NCI-H345 treated with DMSO at 0.1 percent for 48 hours (cell line): Measurements from ENCODE around the gene XK.

Experiments
- DNase-seq: peaks from one replicate; lab custom pipeline; 2025; ENCODE audit not compliant: unreplicated experiment; lab: John Stamatoyannopoulos, UW

The XK gene

GRCh38 chrX:37679230-37679629 lies 6.4 kb upstream of the XK start:
- no peak for DNase-seq

GRCh38 chrX:37679888-37680287 lies 5.7 kb upstream of the XK start:
- no peak for DNase-seq

GRCh38 chrX:37684426-37684825 lies 1.2 kb upstream of the XK start:
- DNase-seq, result no peak

GRCh38 chrX:37684973-37685372 lies 618 bp upstream of the XK start:
- no peak for DNase-seq

- no peak for DNase-seq
Measured at GRCh38 chrX:37686369-37686995, 891 bp downstream of the XK start.

- DNase-seq, result no peak
Measured at GRCh38 chrX:37686996-37687395, 1.4 kb downstream of the XK start.

- DNase-seq, result no peak
Measured at GRCh38 chrX:37690119-37690518, 4.5 kb downstream of the XK start.

GRCh38 chrX:37692918-37693317 lies 7.3 kb downstream of the XK start:
- no peak for DNase-seq

GRCh38 chrX:37697169-37697760 lies 11.7 kb downstream of the XK start:
- DNase-seq, result no peak

GRCh38 chrX:37701588-37701987 lies 16.0 kb downstream of the XK start:
- DNase-seq, result no peak

GRCh38 chrX:37711991-37712390 lies 26.4 kb downstream of the XK start:
- DNase-seq, result no peak

- no peak for DNase-seq
Measured at GRCh38 chrX:37712458-37712857, 26.9 kb downstream of the XK start.

- DNase-seq, result no peak
Measured at GRCh38 chrX:37714479-37714878, 28.9 kb downstream of the XK start.

GRCh38 chrX:37716602-37717001 lies 31.0 kb downstream of the XK start:
- DNase-seq, result no peak

- no peak for DNase-seq
Measured at GRCh38 chrX:37717708-37718107, 32.1 kb downstream of the XK start.

GRCh38 chrX:37722595-37722994 lies 37.0 kb downstream of the XK start:
- no peak for DNase-seq

GRCh38 chrX:37726346-37726745 lies 40.8 kb downstream of the XK start:
- DNase-seq, result no peak

- DNase-seq, result peak; percentile 50
Measured at GRCh38 chrX:37745354-37745753, 59.8 kb downstream of the XK start.

GRCh38 chrX:37745835-37746217 lies 60.2 kb downstream of the XK start:
- DNase-seq, result no peak

- no peak for DNase-seq
Measured at GRCh38 chrX:37746218-37746941, 60.8 kb downstream of the XK start.

- DNase-seq, result no peak
Measured at GRCh38 chrX:37746951-37747350, 61.4 kb downstream of the XK start.

GRCh38 chrX:37752281-37752680 lies 66.7 kb downstream of the XK start:
- DNase-seq, result no peak

GRCh38 chrX:37752936-37753335 lies 67.3 kb downstream of the XK start:
- no peak for DNase-seq
